ENCODE results near the gene TSPAN7. TPM values are rescaled to one million over a fixed set of nuclear protein-coding genes. Genes with fewer than 3 reads are reported as not detected.
A peak's percentile ranks its signal among the peaks of the same experiment; 100 is the strongest.

Gene TSPAN7
- total RNA-seq, 1 donor from 2014 or later: 1.1 TPM

DNA sequence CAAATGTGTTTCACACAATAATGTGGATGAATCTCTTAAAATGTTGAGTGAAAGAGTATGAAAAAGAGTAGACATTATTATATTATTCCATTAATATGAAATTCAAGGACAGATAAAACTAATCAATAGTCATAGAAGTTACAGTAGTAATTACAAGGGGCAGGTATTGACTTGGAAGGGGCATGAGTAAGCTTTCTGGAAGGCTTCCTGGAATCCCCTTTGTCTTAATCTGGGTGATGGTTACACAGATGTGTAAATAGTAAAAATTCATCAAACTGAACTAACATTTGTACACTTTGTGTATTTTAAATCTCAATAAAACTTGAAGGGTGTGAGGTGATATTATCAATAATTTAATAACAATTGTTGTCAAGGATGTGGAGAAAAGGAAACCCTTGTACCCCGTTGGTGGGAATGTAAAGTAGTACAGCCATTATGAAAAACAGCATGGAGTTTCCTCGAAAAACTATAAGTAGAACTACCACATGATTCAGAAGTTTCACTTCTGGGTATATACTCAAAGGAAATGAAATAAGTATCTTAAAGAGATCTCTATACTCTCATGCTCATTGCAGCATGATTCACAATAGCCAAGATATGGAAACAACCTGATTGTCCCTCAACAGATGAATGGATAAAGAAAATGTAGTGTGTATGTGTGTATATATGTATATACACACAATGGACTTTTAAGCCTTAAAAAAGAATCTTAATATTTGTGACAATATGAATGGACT is 143.0 kb downstream of the TSPAN7 start:
- Histone ChIP-seq H3K27me3 (ENCODE audit: control insufficient read depth, insufficient read depth, low read length) (no peaks in the 10 kb centered on the region), H3K4me3 (ENCODE audit: low read depth, low read length) (no peak overlapping the region), H3K36me3 (ENCODE audit: control insufficient read depth, insufficient read depth, low read length) (no peaks in the 10 kb centered on the region)
- DNase-seq (ENCODE audit: low read depth): peak; percentile 59
- TF ChIP-seq CTCF (IDR thresholded peaks at IDR 0.05; ENCODE audit: insufficient read depth, low read length, severe bottlenecking): no peak
- FAIRE-seq: no peak

GRCh38 chrX:38717871-38718270 is 156.5 kb downstream of the TSPAN7 start:
- no peaks in the 10 kb centered on the region for H3K27me3 ChIP-seq (ENCODE audit: control insufficient read depth, insufficient read depth, low read length)
- no peak for FAIRE-seq
- TF ChIP-seq CTCF (IDR thresholded peaks at IDR 0.05; ENCODE audit: insufficient read depth, low read length, severe bottlenecking): peak; percentile 41
- DNase-seq (ENCODE audit: low read depth): peak; percentile 10
- no peaks in the 10 kb centered on the region for H3K36me3 ChIP-seq (ENCODE audit: control insufficient read depth, insufficient read depth, low read length)
- no peak overlapping the region for H3K4me3 ChIP-seq (ENCODE audit: low read depth, low read length)

DNA sequence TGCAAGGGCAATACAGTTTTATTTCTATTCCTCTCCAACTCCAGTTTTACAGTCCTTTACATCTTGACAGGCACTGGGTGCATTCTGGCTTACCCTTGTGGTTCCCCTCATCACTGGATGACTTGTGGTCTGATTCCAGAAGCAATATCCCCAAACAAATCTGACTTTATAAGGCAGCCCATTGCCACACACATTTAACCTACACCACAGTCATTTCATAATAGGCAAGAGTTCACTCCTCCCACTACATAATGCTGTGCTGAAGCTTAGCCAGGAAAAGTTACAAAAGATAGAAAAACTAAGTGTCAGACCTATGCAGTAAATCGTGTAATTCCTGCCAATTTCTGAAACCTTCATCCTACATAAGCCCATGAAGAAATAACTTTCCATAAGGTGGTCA is 157.0 kb downstream of the TSPAN7 start:
- no peaks in the 10 kb centered on the region for H3K27me3 ChIP-seq (ENCODE audit: control insufficient read depth, insufficient read depth, low read length)
- H3K36me3 ChIP-seq (ENCODE audit: control insufficient read depth, insufficient read depth, low read length): no peaks in the 10 kb centered on the region
- H3K4me3 ChIP-seq (ENCODE audit: low read depth, low read length): no peak overlapping the region
- DNase-seq (ENCODE audit: low read depth) (no peak), FAIRE-seq (no peak)
- TF ChIP-seq CTCF (IDR thresholded peaks at IDR 0.05; ENCODE audit: insufficient read depth, low read length, severe bottlenecking): no peak

DNA sequence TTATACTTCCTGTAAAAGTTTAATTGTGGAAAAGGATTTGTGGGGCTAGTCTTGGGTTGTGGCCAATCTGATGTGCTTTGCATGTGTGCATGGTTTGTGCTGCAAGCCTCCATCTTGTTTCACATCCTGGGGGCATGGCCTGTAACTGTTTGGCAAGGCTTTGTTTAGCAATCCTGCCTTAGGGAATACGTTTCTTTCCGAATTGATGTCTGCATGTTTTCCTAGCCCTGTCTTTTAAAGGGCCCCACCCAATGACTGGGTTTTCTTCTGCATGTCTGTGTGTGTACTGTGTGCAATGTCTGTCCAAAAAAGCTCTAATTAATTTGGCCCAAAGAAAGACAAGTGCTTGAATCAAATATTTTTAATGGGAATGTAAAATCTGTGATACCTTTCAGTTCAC is 165.3 kb downstream of the TSPAN7 start:
- no peaks in the 10 kb centered on the region for H3K36me3 ChIP-seq (ENCODE audit: control insufficient read depth, insufficient read depth, low read length)
- no peaks in the 10 kb centered on the region for H3K27me3 ChIP-seq (ENCODE audit: control insufficient read depth, insufficient read depth, low read length)
- no peak for DNase-seq (ENCODE audit: low read depth)
- FAIRE-seq: peak; percentile 47
- H3K4me3 ChIP-seq (ENCODE audit: low read depth, low read length): no peak overlapping the region
- no peak for TF ChIP-seq CTCF (IDR thresholded peaks at IDR 0.05; ENCODE audit: insufficient read depth, low read length, severe bottlenecking)

DNA sequence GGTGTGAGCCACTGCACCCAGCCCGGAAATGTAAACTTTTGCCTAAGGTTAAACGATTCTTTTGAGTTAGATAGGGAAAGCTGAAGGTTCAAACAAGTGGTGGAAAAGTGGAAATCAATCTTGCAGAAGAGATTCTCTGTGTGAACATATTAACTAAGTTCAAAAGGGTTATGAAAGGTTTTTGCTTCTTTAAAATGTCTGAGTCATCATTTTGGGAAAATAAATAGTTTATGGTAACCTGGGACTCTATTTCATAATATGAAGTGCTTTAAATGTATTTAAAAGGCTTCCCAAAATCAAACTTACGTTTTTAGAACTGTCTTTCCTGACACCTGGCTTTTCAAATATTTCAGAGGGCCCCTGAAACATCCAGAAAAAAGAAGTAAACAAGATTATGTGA is 166.3 kb downstream of the TSPAN7 start:
- TF ChIP-seq CTCF (IDR thresholded peaks at IDR 0.05; ENCODE audit: insufficient read depth, low read length, severe bottlenecking): no peak

GRCh38 chrX:38732866-38733265 is 171.5 kb downstream of the TSPAN7 start:
- DNase-seq (ENCODE audit: low read depth): peak; percentile 8
- FAIRE-seq: no peak
- no peak for TF ChIP-seq CTCF (IDR thresholded peaks at IDR 0.05; ENCODE audit: insufficient read depth, low read length, severe bottlenecking)

More for the DNA sequence above, 166.3 kb downstream of the TSPAN7 start:
- no peak overlapping the region for H3K4me3 ChIP-seq (ENCODE audit: low read depth, low read length)
- no peak for FAIRE-seq
- H3K36me3 ChIP-seq (ENCODE audit: control insufficient read depth, insufficient read depth, low read length): no peaks in the 10 kb centered on the region
- no peaks in the 10 kb centered on the region for H3K27me3 ChIP-seq (ENCODE audit: control insufficient read depth, insufficient read depth, low read length)
- no peak for DNase-seq (ENCODE audit: low read depth)

More at GRCh38 chrX:38732866-38733265, 171.5 kb downstream of the TSPAN7 start:
- no peaks in the 10 kb centered on the region for H3K27me3 ChIP-seq (ENCODE audit: control insufficient read depth, insufficient read depth, low read length)
- H3K4me3 ChIP-seq (ENCODE audit: low read depth, low read length): no peak overlapping the region
- H3K36me3 ChIP-seq (ENCODE audit: control insufficient read depth, insufficient read depth, low read length): no peaks in the 10 kb centered on the region
